Astrocyte (in vitro differentiated cells and primary cell): Measurements from ENCODE around the gene ANO2. TPM values are rescaled to one million over a fixed set of nuclear protein-coding genes. Genes with fewer than 3 reads are reported as not detected.

Experiments
- DNase-seq: peaks from one replicate; pipeline ENCODE4 v3.0.0-alpha.2; 2010; ENCODE audit warnings: low read depth
- FAIRE-seq: peaks from 2 replicates; lab custom pipeline; 2011; peaks lifted over from hg19 to GRCh38; lab: Jason Lieb, UNC
- H2AFZ ChIP-seq: 2 replicates; pipeline ENCODE4 v1.6.0; 2012; ENCODE audit warnings: low read depth, low read length, inconsistent platforms
- H3K27ac ChIP-seq: 2 replicates; pipeline ENCODE4 v1.5.1; 2011; ENCODE audit warnings: low read depth, low read length, inconsistent platforms
- H3K27me3 ChIP-seq: 2 replicates; pipeline ENCODE4 v1.6.0; 2011; ENCODE audit warnings: low read length, inconsistent platforms; ENCODE audit not compliant: insufficient read depth
- H3K36me3 ChIP-seq: 2 replicates; pipeline ENCODE4 v1.5.1; 2011; ENCODE audit warnings: low read length, inconsistent platforms; ENCODE audit not compliant: insufficient read depth
- H3K4me1 ChIP-seq: 2 replicates; pipeline ENCODE4 v1.5.1; 2011; ENCODE audit warnings: low read length, inconsistent platforms; ENCODE audit not compliant: insufficient read depth
- H3K4me2 ChIP-seq: 2 replicates; pipeline ENCODE4 v1.6.0; 2012; ENCODE audit warnings: low read length, inconsistent platforms
- H3K4me3 ChIP-seq: 2 replicates; pipeline ENCODE4 v1.5.1; 2011; ENCODE audit warnings: low read depth, mild to moderate bottlenecking, low read length, inconsistent platforms; ENCODE audit not compliant: insufficient read depth
- H3K79me2 ChIP-seq: 2 replicates; pipeline ENCODE4 v1.6.0; 2012; ENCODE audit warnings: mild to moderate bottlenecking, low read length, inconsistent platforms; ENCODE audit not compliant: insufficient read depth
- H3K9ac ChIP-seq: 2 replicates; pipeline ENCODE4 v1.6.0; 2012; ENCODE audit warnings: mild to moderate bottlenecking, low read length, inconsistent platforms
- H3K9me3 ChIP-seq: 2 replicates; pipeline ENCODE4 v1.5.1; 2012; ENCODE audit warnings: low read depth, mild to moderate bottlenecking, low read length, inconsistent platforms; ENCODE audit not compliant: insufficient read depth
- H4K20me1 ChIP-seq: 2 replicates; pipeline ENCODE4 v1.6.0; 2012; ENCODE audit warnings: low read length, inconsistent platforms; ENCODE audit not compliant: insufficient read depth
- H3K27ac Mint-ChIP-seq: one replicate; pipeline ENCODE4 v1.8.0; 2021; ENCODE audit warnings: mild to moderate bottlenecking, mixed read lengths; ENCODE audit not compliant: unreplicated experiment
- H3K27me3 Mint-ChIP-seq: one replicate; pipeline ENCODE4 v1.8.0; 2021; ENCODE audit warnings: low read depth, mixed read lengths; ENCODE audit not compliant: unreplicated experiment
- H3K36me3 Mint-ChIP-seq: one replicate; pipeline ENCODE4 v1.8.0; 2021; ENCODE audit warnings: low read depth, mixed read lengths; ENCODE audit not compliant: unreplicated experiment
- H3K4me1 Mint-ChIP-seq: one replicate; pipeline ENCODE4 v1.8.0; 2021; ENCODE audit warnings: low read depth, mixed read lengths; ENCODE audit not compliant: unreplicated experiment
- H3K4me3 Mint-ChIP-seq: one replicate; pipeline ENCODE4 v1.8.0; 2021; ENCODE audit warnings: mild to moderate bottlenecking, moderate library complexity, mixed read lengths; ENCODE audit not compliant: unreplicated experiment
- H3K9me3 Mint-ChIP-seq: one replicate; pipeline ENCODE4 v1.8.0; 2021; ENCODE audit warnings: mild to moderate bottlenecking, mixed read lengths; ENCODE audit not compliant: unreplicated experiment
- CTCF ChIP-seq: IDR thresholded peaks from 2 replicates; pipeline ENCODE4 v1.5.1; 2011; ENCODE audit warnings: low read depth, mild to moderate bottlenecking, inconsistent platforms, low read length, moderate library complexity; ENCODE audit not compliant: insufficient read depth
- EZH2 ChIP-seq: IDR thresholded peaks from 2 replicates; pipeline ENCODE4 v1.6.1; 2012; ENCODE audit warnings: mild to moderate bottlenecking, low read length, inconsistent platforms; ENCODE audit not compliant: insufficient read depth
- total RNA-seq: library from RNA; stranded (reverse); gene quantifications from 2 replicates; pipeline ENCODE4 v1.2.1, GENCODE V29; 2021

Gene ANO2
- total RNA-seq, 1 donor from 2014 or later, result 0.93 TPM

- H3K27ac ChIP-seq, result no peak overlapping the region
- no peaks in the 10 kb centered on the region for H3K79me2 ChIP-seq
- Mint-ChIP-seq H3K4me1 (no peaks in the 10 kb centered on the region), H3K27ac (no peak overlapping the region), H3K4me3 (no peak overlapping the region), H3K9me3 (no peaks in the 10 kb centered on the region), H3K36me3 (no peaks in the 10 kb centered on the region), H3K27me3 (peaks cover 5% of the 10 kb centered on the region)
- no peaks in the 10 kb centered on the region for H3K4me1 ChIP-seq
- no peak for DNase-seq
- FAIRE-seq, result no peak
- no peaks in the 10 kb centered on the region for H3K27me3 ChIP-seq
- H3K4me2 ChIP-seq, result no peak overlapping the region
- no peak overlapping the region for H3K4me3 ChIP-seq
- no peak overlapping the region for H2AFZ ChIP-seq
- no peak overlapping the region for H3K9ac ChIP-seq
- H4K20me1 ChIP-seq, result no peaks in the 10 kb centered on the region
- no peaks in the 10 kb centered on the region for H3K9me3 ChIP-seq
- H3K36me3 ChIP-seq, result no peaks in the 10 kb centered on the region
- TF ChIP-seq CTCF (no peak), EZH2 (no peak)
Observed at GRCh38 chr12:5599378-5599777, 345.7 kb downstream of the ANO2 start.

GRCh38 chr12:5593998-5594397 lies 351.1 kb downstream of the ANO2 start:
- H4K20me1 ChIP-seq, result no peaks in the 10 kb centered on the region
- TF ChIP-seq EZH2 (no peak), CTCF (no peak)
- no peak overlapping the region for H2AFZ ChIP-seq
- Mint-ChIP-seq H3K9me3 (no peaks in the 10 kb centered on the region), H3K27me3 (no peaks in the 10 kb centered on the region), H3K4me3 (no peak overlapping the region), H3K27ac (peak overlapping the region; percentile 36), H3K4me1 (peaks cover 2% of the 10 kb centered on the region), H3K36me3 (no peaks in the 10 kb centered on the region)
- no peaks in the 10 kb centered on the region for H3K4me1 ChIP-seq
- H3K4me2 ChIP-seq, result no peak overlapping the region
- no peak overlapping the region for H3K9ac ChIP-seq
- H3K79me2 ChIP-seq, result no peaks in the 10 kb centered on the region
- DNase-seq (no peak), FAIRE-seq (no peak)
- H3K27ac ChIP-seq, result no peak overlapping the region
- no peaks in the 10 kb centered on the region for H3K36me3 ChIP-seq
- H3K27me3 ChIP-seq, result no peaks in the 10 kb centered on the region
- no peak overlapping the region for H3K4me3 ChIP-seq
- H3K9me3 ChIP-seq, result no peaks in the 10 kb centered on the region

GRCh38 chr12:5593086-5593485 lies 352.0 kb downstream of the ANO2 start:
- Histone ChIP-seq H4K20me1 (no peaks in the 10 kb centered on the region), H3K4me1 (no peaks in the 10 kb centered on the region), H3K4me3 (no peak overlapping the region), H3K27ac (no peak overlapping the region), H2AFZ (no peak overlapping the region), H3K79me2 (no peaks in the 10 kb centered on the region), H3K9ac (no peak overlapping the region), H3K27me3 (no peaks in the 10 kb centered on the region), H3K4me2 (no peak overlapping the region), H3K36me3 (no peaks in the 10 kb centered on the region), H3K9me3 (no peaks in the 10 kb centered on the region)
- Mint-ChIP-seq H3K27me3 (no peaks in the 10 kb centered on the region), H3K36me3 (peaks cover 3% of the 10 kb centered on the region), H3K4me1 (peaks cover 11% of the 10 kb centered on the region), H3K9me3 (no peaks in the 10 kb centered on the region), H3K27ac (no peak overlapping the region), H3K4me3 (no peak overlapping the region)
- no peak for TF ChIP-seq EZH2
- TF ChIP-seq CTCF, result no peak
- DNase-seq (no peak), FAIRE-seq (no peak)
